Stimulated activated CD8-positive, alpha-beta memory T cell treated with anti-CD3 and anti-CD28 coated beads, Interleukin-7, amount 100 ng/mL, for 24 hours (primary cell): ENCODE results near the gene PARD6G.

Experiments used
- DNase-seq: peaks from one replicate; pipeline ENCODE4 v3.0.0-alpha.2; 2020; ENCODE audit warnings: low read depth

The PARD6G gene, protein sequence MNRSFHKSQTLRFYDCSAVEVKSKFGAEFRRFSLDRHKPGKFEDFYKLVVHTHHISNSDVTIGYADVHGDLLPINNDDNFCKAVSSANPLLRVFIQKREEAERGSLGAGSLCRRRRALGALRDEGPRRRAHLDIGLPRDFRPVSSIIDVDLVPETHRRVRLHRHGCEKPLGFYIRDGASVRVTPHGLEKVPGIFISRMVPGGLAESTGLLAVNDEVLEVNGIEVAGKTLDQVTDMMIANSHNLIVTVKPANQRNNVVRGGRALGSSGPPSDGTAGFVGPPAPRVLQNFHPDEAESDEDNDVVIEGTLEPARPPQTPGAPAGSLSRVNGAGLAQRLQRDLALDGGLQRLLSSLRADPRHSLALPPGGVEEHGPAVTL

GRCh38 chr18:80247393-80247841, at the start of gene PARD6G:
Gene PARD6G (minus strand): TSS chr18:80247514. CDS start chr18:80247348, 166 bp downstream.
- peak; percentile 30 for DNase-seq

DNA sequence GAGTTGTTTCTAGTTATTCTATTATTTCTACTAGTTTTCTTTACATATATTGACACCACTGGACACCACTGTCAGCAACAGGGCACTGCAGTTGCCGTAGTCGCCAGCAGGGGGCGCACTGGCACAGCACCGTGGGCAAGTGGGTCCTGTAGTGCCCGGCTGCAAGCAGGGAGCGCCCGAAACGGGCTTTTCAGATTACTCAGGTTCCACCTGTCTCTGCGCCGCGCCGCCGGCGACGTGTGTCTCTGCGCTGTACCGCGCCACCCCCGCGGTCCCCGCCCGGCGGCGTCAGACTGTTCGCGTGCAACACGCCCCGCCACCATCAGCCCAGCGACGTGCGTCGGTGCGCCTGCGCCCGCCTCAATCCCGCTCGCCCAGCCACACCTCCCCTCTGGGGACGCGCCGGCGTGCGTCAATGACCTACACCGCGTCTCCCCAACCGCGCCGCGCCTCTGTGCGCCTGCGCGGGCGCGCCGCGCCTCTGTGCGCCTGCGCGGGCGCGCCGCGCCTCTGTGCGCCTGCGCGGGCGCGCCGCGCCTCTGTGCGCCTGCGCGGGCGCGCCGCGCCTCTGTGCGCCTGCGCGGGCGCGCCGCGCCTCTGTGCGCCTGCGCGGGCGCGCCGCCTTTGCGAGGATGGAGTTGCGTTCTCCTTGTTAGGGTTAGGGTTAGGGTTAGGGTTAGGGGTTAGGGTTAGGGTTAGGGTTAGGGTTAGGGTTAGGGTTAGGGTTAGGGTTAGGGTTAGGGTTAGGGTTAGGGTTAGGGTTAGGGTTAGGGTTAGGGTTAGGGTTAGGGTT, 15.1 kb upstream of the PARD6G start:
- peak; percentile 17 for DNase-seq

DNA sequence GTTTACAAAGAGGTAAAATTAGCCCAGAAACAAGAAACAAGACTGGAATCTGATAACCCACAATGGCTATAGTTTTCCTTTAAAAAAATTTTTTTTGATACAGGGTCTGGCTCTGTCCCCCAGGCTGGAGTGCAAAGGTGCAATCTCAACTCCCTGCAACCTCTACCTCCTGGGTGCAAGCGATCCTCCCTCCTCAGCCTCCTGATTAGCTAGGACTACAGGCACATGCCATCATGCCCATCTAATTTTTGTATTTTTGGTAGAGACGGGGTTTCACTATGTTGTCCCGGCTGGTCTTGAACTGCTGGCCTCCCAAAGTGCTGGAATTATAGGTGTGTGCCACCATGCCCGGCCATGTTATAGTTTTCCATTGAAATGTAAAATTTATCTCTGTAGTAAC, 12.3 kb upstream of the PARD6G start:
- no peak for DNase-seq

- DNase-seq: no peak
Measured at GRCh38 chr18:80258640-80259039, 11.3 kb upstream of the PARD6G start.

GRCh38 chr18:80257579-80258543, 10.5 kb upstream of the PARD6G start:
- DNase-seq: peak; percentile 46

DNA sequence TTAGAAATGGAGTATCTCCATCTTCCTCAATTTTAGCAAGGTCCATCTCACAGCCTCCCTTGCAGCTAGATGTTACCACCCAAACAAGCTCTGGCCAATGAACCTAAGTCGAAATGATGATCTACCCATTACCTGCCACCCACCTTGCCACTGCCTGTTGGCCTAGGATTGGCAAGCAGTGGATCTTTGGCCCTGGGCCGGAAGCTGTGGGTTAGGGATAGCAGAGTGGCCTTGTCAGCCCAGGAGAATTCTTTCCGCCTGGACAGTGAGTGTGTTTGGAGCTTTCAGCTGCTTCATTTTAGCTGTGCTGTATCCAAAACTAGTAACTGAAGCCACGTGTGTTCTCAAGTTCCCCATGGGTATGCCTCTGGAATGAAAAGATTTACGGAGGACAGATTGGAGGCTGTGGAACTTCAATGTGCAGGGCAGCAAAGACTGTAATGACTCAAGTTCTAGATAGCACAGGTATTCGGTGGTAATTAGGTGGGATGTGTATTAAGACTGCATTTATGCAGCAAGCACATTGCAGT, 7.7 kb upstream of the PARD6G start:
- no peak for DNase-seq

GRCh38 chr18:80253871-80254492, 6.7 kb upstream of the PARD6G start:
- no peak for DNase-seq

DNA sequence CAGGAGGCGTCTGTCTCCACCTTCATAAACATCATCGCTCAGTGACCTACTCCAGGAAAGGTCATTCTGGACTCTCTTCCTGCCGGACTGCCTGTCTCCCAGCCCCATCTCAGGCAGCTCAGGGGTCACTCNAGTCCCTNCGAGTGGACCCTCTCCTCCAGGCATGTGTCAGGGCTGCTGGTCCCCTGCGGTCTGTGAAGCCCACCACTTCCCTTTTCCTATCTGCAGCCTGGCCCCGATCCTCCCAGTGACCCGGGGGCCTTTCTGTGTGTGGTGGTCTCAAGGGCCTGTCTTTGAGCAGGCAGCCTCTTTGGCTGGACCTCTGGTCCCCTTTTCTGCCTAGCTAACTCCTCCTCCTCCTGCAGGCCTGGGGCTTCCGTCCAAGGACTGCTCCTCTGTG, 5.9 kb upstream of the PARD6G start:
- no peak for DNase-seq

- no peak for DNase-seq
Measured at GRCh38 chr18:80252136-80252535, 4.8 kb upstream of the PARD6G start.

DNA sequence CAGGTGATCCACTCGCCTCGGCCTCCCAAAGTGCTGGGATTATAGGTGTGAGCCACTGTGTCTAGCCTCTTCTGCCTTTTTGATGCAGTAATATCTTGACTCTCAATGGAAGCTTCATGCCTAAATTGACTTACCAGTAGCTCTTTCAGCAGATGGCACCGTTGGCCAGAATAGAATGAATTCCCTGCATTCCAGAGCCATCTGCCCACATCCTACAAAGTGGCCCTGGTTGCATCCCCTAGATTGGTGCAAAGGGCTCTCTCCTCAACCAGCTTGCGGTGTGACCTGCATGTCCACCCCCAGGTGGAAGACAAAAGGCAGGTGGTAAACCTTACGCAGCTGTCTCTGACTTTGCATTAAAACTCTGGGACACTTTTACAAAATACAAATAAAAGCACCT, 4.4 kb upstream of the PARD6G start:
- DNase-seq: no peak

DNA sequence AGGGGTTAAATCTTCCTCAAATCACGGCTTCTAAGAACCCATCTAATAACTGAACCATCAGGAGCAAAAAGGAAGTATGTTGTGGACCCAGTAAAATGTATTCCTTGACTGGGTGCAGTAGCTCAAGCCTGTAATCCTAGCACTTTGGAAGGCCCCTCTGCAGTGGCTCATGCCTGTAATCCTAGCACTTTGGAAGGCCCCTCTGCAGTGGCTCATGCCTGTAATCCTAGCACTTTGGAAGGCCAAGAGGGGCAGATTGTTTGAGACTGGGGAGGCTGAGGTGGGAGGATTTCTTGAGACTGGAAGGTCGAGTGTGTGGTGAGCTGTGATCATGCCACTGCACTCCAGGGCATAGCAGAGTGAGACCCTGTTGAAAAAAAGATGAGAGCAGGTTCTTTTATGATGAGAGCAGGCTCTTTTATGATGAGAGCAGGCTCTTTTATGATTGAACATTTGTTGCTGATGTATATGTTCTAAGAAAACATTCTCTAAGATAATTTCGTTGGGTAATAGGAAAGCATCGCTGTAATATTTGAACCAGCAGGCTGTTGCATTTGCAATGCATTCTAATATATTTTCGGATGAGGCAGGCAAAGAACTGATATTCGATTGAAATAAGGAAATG, 3.5 kb upstream of the PARD6G start:
- DNase-seq: no peak

DNA sequence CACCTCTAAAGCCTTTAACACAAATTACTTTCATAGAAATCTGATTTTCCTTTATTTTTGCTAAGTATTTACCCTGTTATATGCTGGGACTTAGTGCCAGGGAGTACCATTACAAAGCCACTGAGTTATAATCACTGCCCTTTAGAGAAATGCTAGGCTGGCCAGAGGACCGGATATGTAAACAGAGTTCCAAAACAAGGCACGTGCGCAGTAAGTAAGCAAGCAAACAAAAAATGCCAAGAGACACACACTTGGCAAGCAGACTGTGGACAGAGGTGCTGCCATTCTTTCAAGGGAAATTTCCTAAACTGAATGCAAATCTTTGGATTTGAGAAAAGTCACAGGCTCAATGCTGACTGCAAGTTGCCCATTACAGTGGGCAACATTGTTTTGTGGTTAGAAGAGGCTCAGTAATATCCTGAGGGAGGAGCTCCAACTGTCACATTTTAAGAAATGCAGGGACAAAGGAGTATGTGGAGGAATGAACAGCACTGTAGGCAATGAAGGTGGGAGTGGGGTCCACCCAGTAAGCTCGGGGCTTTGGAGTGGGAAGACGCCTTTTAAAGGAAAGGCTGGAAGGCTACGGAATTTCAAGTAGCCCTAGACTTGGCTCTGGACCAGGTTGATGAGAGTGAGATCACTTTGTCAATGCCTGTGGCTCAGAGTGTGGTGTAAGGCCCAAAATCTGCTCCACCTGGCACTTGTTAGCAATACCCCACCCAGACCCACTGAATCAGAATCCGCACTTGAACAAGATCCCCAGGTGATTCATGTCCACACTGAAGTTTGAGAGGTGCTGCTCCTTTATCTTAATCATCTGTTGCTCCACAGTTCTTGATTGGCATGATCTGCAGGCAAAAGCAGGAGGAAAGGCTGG, 2.1 kb upstream of the PARD6G start:
- DNase-seq: no peak

- DNase-seq: no peak
Measured at GRCh38 chr18:80246445-80247392, 595 bp downstream of the PARD6G start.

- no peak for DNase-seq
Measured at GRCh38 chr18:80245781-80246444, 1.4 kb downstream of the PARD6G start.

GRCh38 chr18:80244956-80245730, 2.2 kb downstream of the PARD6G start:
- DNase-seq: no peak

DNA sequence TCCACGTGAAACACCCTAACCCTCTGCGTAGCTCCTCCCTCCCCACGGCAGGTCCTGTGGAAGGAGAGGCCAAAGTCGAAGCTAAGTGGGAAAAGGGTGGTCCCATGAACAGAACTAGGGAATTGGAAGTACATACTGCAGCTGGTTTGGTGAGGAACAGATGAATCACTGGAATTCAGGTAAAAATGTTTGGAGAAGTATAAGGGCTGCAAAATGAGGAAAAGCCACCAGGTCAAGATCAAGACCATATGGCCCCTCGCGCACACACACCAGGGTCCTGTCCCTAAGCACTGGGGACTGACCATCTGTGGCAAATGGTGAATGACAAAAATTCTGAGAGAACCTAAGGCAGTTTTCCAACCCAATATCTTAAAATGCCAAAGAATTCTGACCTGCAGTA, 3.1 kb downstream of the PARD6G start:
- DNase-seq: no peak

- DNase-seq: no peak
Measured at GRCh38 chr18:80243204-80243603, 4.1 kb downstream of the PARD6G start.
